ENCODE measurements around the gene DERL2.

Gene DERL2

GRCh38 chr17:5424909-5425308 lies 61.1 kb downstream of the DERL2 start:
- no peak for TF ChIP-seq JUND (IDR thresholded peaks at IDR 0.05; ENCODE audit: low read depth)
- no peak for DNase-seq (ENCODE audit: low read depth in 1 of 2, low spot score in 1 of 2)
- in situ Hi-C loops (cut with HindIII; ENCODE audit: low pct_unique_long_range_greater_than_20kb, low sequenced_read_pairs) = no loop called here

DNA sequence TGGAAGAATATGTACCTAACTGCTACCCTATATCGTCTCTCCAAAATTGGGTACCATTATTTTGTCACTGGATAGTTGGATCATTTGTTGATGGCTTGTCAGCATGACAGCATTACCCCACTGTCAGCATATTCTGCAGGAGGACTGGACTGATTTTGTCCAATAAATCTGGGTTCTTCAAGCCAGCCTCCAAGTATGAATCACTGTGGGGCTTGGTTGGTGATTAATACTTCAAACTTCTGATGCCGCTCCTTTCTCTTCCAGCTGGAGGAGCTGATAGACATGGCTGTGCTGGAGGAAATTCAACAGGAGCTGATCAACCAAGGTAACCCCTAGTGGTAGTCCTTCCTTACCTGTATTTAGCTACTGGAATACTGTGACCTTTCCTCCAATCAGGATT lies 63.5 kb downstream of the DERL2 start:
- DNase-seq (ENCODE audit: low read depth in 1 of 2, low spot score in 1 of 2) = no peak
- in situ Hi-C loops (cut with HindIII; ENCODE audit: low pct_unique_long_range_greater_than_20kb, low sequenced_read_pairs) = no loop called here
- TF ChIP-seq JUND (IDR thresholded peaks at IDR 0.05; ENCODE audit: low read depth) = no peak

All from T47D (cell line).